ENCODE data around the gene MMP24. TPM values are rescaled to one million over a fixed set of nuclear protein-coding genes. Genes with fewer than 3 reads are reported as not detected.
"Not testable (repeated sequence)": the region's sequence is repeated elsewhere in the genome, so short reads cannot be mapped to it uniquely, and the experiment has no call there.

MMP24 gene
- polyA plus RNA-seq, 1 of the 3 experiments (the other 2 are of a cell fraction), result 18.1 TPM

DNA sequence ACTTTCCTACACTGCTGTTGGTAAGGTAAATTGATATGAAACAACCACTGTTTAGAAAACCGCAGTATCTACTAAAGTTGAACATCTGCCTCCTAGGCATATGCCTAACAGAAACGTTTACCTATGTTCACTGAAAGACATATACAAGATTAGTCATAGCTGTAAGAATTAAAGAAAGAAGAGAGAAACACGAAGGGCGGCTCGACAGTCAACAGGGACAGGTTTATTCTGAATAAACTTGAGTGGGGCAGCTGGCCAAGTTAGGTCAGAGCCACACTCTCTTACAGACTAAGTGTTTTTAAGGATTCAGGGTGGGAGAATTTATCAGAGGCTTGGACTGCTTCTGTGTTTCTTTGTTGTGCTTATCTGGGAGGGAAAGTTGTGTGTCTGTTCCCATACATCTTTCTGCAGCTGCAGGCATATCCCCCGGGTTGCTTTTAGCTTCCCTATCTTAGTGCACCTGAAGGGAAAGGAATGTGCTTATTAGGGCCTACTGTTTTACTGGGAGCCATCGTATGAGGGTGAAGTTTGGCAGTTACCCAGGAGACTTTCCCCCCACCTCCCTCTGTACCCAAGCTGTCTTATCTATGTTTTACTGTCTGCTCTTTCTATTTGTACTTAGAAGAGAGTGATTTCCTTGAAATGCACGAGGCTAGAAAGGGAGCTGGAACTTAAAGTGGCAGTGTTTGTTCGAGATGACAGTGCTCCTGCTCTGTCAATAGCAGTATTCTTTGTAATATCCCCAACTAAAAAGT is 34.2 kb upstream of the MMP24 start:
- POLR2A ChIA-PET, result no interaction called here

DNA sequence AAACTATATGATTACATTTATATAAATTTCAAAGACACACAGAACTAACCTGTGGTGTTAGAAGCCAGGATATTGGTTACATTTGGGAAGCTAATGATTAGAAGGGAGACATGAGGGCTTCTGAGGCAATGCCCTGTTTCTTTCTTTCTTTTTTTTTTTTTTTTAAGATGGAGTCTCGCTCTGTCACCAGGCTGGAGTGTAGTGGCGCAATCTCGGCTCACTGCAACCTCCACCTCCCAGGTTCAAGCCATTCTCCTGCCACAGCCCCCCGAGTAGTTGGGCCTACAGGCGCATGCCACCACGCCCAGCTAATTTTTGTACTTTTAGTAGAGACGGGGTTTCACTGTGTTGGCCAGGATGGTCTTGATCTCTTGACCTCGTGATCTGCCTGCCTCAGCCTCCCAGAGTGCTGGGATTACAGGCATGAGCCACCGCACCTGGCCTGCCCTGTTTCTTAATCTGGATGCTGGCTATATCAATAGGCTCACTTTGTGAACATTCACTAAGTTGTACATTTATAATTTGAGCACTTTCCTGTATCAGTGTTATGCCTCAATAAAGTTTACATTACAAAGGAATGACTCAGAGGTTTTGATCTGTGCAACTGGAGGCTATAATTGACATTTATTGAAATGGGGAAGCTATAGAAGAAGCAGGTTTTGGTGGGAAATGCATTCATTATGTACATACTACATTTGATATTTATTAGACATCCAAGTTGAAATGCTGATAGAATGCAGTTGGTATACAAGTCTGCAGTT is 33.3 kb upstream of the MMP24 start:
- CTCF ChIA-PET, result interaction anchor here (0.7 to 3.8 kb wide), 4 partner anchors 15 to 320 kb away, joined by 3 to 19 read pairs (median 7); partner anchors contain the start of gene GGT7
- H3K4me2 ChIP-seq; H3K36me3 ChIP-seq (replicated peaks in 1 of 2; ENCODE audit: control insufficient read depth in 1 of 2, insufficient read depth in 2 of 2, low read length in 1 of 2); H3K4me3 ChIP-seq (ENCODE audit: low read depth in 2 of 2, low read length in 1 of 2); DNase-seq; H2AFZ ChIP-seq (ENCODE audit: low read depth); H3K79me2 ChIP-seq (ENCODE audit: insufficient read depth); H3K27ac ChIP-seq (ENCODE audit: low read depth in 2 of 2, low read length in 1 of 2); H3K9me2 ChIP-seq; H3K4me1 ChIP-seq (ENCODE audit: control insufficient read depth in 1 of 2, insufficient read depth in 2 of 2, low read depth in 1 of 2, low read length in 1 of 2); H3F3A ChIP-seq (replicated peaks; ENCODE audit: insufficient read depth); H4K20me1 ChIP-seq (ENCODE audit: insufficient read depth); H3K27me3 ChIP-seq (ENCODE audit: insufficient read depth); POLR2A ChIA-PET; H3K9ac ChIP-seq: not testable (repeated sequence)
- peaks cover 11% of the 10 kb centered on the region for H3K9me3 ChIP-seq
- 84% methylated on average over 7 of the region's 9 CpGs for WGBS (ENCODE audit: low lambda C conversion rate)

More for the DNA sequence above, 34.2 kb upstream of the MMP24 start:
- Histone ChIP-seq H3K4me1 (ENCODE audit: control insufficient read depth in 1 of 2, insufficient read depth in 2 of 2, low read depth in 1 of 2, low read length in 1 of 2) (no peaks in the 10 kb centered on the region), H3K9me2 (no peaks in the 10 kb centered on the region), H3K9ac (no peak overlapping the region), H3K36me3 (replicated peaks in 1 of 2; ENCODE audit: control insufficient read depth in 1 of 2, insufficient read depth in 2 of 2, low read length in 1 of 2) (no peaks in the 10 kb centered on the region), H2AFZ (ENCODE audit: low read depth) (no peak overlapping the region), H3K4me2 (no peak overlapping the region), H3K27ac (ENCODE audit: low read depth in 2 of 2, low read length in 1 of 2) (no peak overlapping the region), H3K4me3 (ENCODE audit: low read depth in 2 of 2, low read length in 1 of 2) (no peak overlapping the region), H3K9me3 (peaks cover 11% of the 10 kb centered on the region), H3K27me3 (ENCODE audit: insufficient read depth) (no peaks in the 10 kb centered on the region), H3K79me2 (ENCODE audit: insufficient read depth) (no peaks in the 10 kb centered on the region), H3F3A (replicated peaks; ENCODE audit: insufficient read depth) (peaks cover 6% of the 10 kb centered on the region), H4K20me1 (ENCODE audit: insufficient read depth) (no peaks in the 10 kb centered on the region)
- CTCF ChIA-PET, result interaction anchor here (1.2 to 3.8 kb wide), 2 partner anchors 16 to 47 kb away, joined by 3 to 19 read pairs; no protein-coding TSS in a partner anchor
- WGBS (ENCODE audit: low lambda C conversion rate), result 55% methylated on average over 9 of the region's 9 CpGs
- no peak for TF ChIP-seq FOSL2 (IDR thresholded peaks at IDR 0.05; ENCODE audit: borderline replicate concordance, low read depth)
- no peak for DNase-seq

DNA sequence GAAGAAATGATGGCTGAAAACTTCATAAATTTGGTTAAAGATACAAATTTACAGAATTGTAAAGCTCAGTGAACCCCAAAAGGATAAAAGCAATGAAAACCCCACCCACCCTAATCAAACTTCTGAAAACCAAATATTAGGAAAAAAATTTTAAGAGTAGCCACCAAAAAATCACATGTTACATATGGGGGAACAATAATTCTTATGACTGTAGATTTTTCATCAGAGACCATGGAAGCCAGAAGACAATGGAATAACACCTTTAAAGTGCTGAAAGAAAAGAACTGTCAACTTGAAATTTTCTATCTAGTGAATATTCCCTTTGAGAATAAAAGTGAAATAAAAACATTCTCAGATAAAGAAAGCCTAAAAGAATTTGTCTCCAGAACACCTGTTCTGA is 30.2 kb upstream of the MMP24 start:
- no peaks in the 10 kb centered on the region for H3K36me3 ChIP-seq (replicated peaks in 1 of 2; ENCODE audit: control insufficient read depth in 1 of 2, insufficient read depth in 2 of 2, low read length in 1 of 2)
- DNase-seq, result no peak
- no peak overlapping the region for H3K27ac ChIP-seq (ENCODE audit: low read depth in 2 of 2, low read length in 1 of 2)
- no peak overlapping the region for H3K4me2 ChIP-seq
- no peaks in the 10 kb centered on the region for H3K27me3 ChIP-seq (ENCODE audit: insufficient read depth)
- H3K4me1 ChIP-seq (ENCODE audit: control insufficient read depth in 1 of 2, insufficient read depth in 2 of 2, low read depth in 1 of 2, low read length in 1 of 2), result no peaks in the 10 kb centered on the region
- POLR2A ChIA-PET, result no interaction called here
- peaks cover 11% of the 10 kb centered on the region for H3K9me3 ChIP-seq
- no peaks in the 10 kb centered on the region for H4K20me1 ChIP-seq (ENCODE audit: insufficient read depth)
- no peak overlapping the region for H3K9ac ChIP-seq
- H3K4me3 ChIP-seq (ENCODE audit: low read depth in 2 of 2, low read length in 1 of 2), result no peak overlapping the region
- no peaks in the 10 kb centered on the region for H3K79me2 ChIP-seq (ENCODE audit: insufficient read depth)
- no peak overlapping the region for H2AFZ ChIP-seq (ENCODE audit: low read depth)
- CTCF ChIA-PET, result no interaction called here
- no peaks in the 10 kb centered on the region for H3K9me2 ChIP-seq
- peaks cover 18% of the 10 kb centered on the region for H3F3A ChIP-seq (replicated peaks; ENCODE audit: insufficient read depth)
- TF ChIP-seq CHD2 (IDR thresholded peaks at IDR 0.05; ENCODE audit: low read length, partially characterized antibody) (no peak), TEAD4 (IDR thresholded peaks at IDR 0.05; ENCODE audit: borderline replicate concordance, insufficient read depth) (no peak), NFIC (IDR thresholded peaks at IDR 0.05; ENCODE audit: borderline replicate concordance) (no peak), SMC3 (IDR thresholded peaks at IDR 0.05; ENCODE audit: low read depth, low read length) (no peak), EP300 (IDR thresholded peaks at IDR 0.05; ENCODE audit: borderline replicate concordance in 1 of 2, low read depth in 1 of 2, low read length in 1 of 2) (no peak), RXRA (IDR thresholded peaks at IDR 0.05; ENCODE audit: borderline replicate concordance, low read depth) (no peak), TCF12 (IDR thresholded peaks at IDR 0.05) (no peak), RAD21 (IDR thresholded peaks at IDR 0.05; ENCODE audit: low read length) (no peak), GATA2 (CRISPR knock-in tag; IDR thresholded peaks at IDR 0.05) (no peak)
- TF ChIP-seq, protein P1, sequence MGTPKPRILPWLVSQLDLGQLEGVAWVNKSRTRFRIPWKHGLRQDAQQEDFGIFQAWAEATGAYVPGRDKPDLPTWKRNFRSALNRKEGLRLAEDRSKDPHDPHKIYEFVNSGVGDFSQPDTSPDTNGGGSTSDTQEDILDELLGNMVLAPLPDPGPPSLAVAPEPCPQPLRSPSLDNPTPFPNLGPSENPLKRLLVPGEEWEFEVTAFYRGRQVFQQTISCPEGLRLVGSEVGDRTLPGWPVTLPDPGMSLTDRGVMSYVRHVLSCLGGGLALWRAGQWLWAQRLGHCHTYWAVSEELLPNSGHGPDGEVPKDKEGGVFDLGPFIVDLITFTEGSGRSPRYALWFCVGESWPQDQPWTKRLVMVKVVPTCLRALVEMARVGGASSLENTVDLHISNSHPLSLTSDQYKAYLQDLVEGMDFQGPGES (IDR thresholded peaks at IDR 0.05; ENCODE audit: low read depth, low read length), result no peak
- TF ChIP-seq, protein P2, sequence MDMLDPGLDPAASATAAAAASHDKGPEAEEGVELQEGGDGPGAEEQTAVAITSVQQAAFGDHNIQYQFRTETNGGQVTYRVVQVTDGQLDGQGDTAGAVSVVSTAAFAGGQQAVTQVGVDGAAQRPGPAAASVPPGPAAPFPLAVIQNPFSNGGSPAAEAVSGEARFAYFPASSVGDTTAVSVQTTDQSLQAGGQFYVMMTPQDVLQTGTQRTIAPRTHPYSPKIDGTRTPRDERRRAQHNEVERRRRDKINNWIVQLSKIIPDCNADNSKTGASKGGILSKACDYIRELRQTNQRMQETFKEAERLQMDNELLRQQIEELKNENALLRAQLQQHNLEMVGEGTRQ (IDR thresholded peaks at IDR 0.05; ENCODE audit: borderline replicate concordance, low read depth, low read length), result no peak
- TF ChIP-seq, protein P3, sequence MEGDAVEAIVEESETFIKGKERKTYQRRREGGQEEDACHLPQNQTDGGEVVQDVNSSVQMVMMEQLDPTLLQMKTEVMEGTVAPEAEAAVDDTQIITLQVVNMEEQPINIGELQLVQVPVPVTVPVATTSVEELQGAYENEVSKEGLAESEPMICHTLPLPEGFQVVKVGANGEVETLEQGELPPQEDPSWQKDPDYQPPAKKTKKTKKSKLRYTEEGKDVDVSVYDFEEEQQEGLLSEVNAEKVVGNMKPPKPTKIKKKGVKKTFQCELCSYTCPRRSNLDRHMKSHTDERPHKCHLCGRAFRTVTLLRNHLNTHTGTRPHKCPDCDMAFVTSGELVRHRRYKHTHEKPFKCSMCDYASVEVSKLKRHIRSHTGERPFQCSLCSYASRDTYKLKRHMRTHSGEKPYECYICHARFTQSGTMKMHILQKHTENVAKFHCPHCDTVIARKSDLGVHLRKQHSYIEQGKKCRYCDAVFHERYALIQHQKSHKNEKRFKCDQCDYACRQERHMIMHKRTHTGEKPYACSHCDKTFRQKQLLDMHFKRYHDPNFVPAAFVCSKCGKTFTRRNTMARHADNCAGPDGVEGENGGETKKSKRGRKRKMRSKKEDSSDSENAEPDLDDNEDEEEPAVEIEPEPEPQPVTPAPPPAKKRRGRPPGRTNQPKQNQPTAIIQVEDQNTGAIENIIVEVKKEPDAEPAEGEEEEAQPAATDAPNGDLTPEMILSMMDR (IDR thresholded peaks at IDR 0.05), result no peak
- TF ChIP-seq, protein P4, sequence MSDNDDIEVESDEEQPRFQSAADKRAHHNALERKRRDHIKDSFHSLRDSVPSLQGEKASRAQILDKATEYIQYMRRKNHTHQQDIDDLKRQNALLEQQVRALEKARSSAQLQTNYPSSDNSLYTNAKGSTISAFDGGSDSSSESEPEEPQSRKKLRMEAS (IDR thresholded peaks at IDR 0.05; ENCODE audit: low read depth), result no peak

Data from SK-N-SH (cell line).